CD4-positive, alpha-beta T cell (primary cell): ENCODE data around the gene NOP56. TPM values are rescaled to one million over a fixed set of nuclear protein-coding genes. Genes with fewer than 3 reads are reported as not detected.

ENCODE experiments used
- ATAC-seq: fragments of 200-7000 bp; cut with Tn5 transposase; one replicate; pipeline ENCODE4 v1.10.0; 2022; ENCODE audit warnings: mild to moderate bottlenecking; ENCODE audit not compliant: poor library complexity
- CTCF ChIA-PET: fragments of 350-600 bp; sonication (Branson Sonifier 250); formaldehyde crosslinking; loops from one replicate; lab custom pipeline; 2021; ENCODE audit warnings: antibody characterized with exemption, inconsistent platforms; lab: Charles Lee
- POLR2A ChIA-PET: fragments of 350-600 bp; sonication (Branson Sonifier 250); formaldehyde crosslinking; loops from one replicate; lab custom pipeline; 2021; ENCODE audit warnings: antibody characterized with exemption, inconsistent platforms; lab: Charles Lee
- DNase-seq, 14 experiments: peaks; one replicate each; pipeline ENCODE4 v3.0.0-alpha.2; 2013 to 2020; ENCODE audit warnings: mixed read lengths in 2 of 14
- H3K27ac ChIP-seq, 2 donors: one replicate each; pipeline versions ENCODE4 v1.5.1 to v1.7.0; 2013; ENCODE audit warnings: low read length in 2 of 2, low read depth in 1 of 2, mild to moderate bottlenecking in 1 of 2
- H3K27me3 ChIP-seq, 2 experiments: 1 replicate in 1 of 2; 2 replicates in 1 of 2; pipeline versions ENCODE4 v1.6.1 to v1.7.0; 2013; ENCODE audit warnings: low read length in 2 of 2, control low read depth in 1 of 2, mild to moderate bottlenecking in 1 of 2, moderate library complexity in 1 of 2; ENCODE audit not compliant: insufficient read depth in 2 of 2, control insufficient read depth in 1 of 2
- H3K36me3 ChIP-seq: one replicate; pipeline ENCODE4 v1.6.1; 2013; ENCODE audit warnings: low read length, control low read depth; ENCODE audit not compliant: insufficient read depth
- H3K4me1 ChIP-seq: one replicate; pipeline ENCODE4 v1.6.1; 2013; ENCODE audit warnings: low read length, control low read depth; ENCODE audit not compliant: insufficient read depth
- H3K4me3 ChIP-seq: one replicate; pipeline ENCODE4 v1.5.1; 2013; ENCODE audit warnings: mild to moderate bottlenecking, low read length, moderate library complexity
- H3K9me3 ChIP-seq, 2 experiments: 1 replicate in 1 of 2; 2 replicates in 1 of 2; pipeline versions ENCODE4 v1.6.1 to v1.7.0; 2013; ENCODE audit warnings: low read length in 2 of 2, mild to moderate bottlenecking in 2 of 2, control low read depth in 1 of 2, moderate library complexity in 1 of 2; ENCODE audit not compliant: control insufficient read depth in 1 of 2, insufficient read depth in 1 of 2
- H3K27ac Mint-ChIP-seq: one replicate; pipeline ENCODE4 v1.8.0; 2020; ENCODE audit warnings: mixed read lengths
- H3K27me3 Mint-ChIP-seq: one replicate; pipeline ENCODE4 v1.8.0; 2021; ENCODE audit warnings: mixed read lengths
- H3K36me3 Mint-ChIP-seq: one replicate; pipeline ENCODE4 v1.8.0; 2021; ENCODE audit warnings: low read depth, mixed read lengths
- H3K4me1 Mint-ChIP-seq: one replicate; pipeline ENCODE4 v1.8.0; 2021; ENCODE audit warnings: low read depth, mixed read lengths
- H3K4me3 Mint-ChIP-seq: one replicate; pipeline ENCODE4 v1.8.0; 2020; ENCODE audit warnings: mild to moderate bottlenecking, mixed read lengths
- H3K9me3 Mint-ChIP-seq: one replicate; pipeline ENCODE4 v1.8.0; 2020; ENCODE audit warnings: mixed read lengths
- intact Hi-C, 2 experiments: fragments of 100-400 bp; cut with DNase I in 1 of 2; cut with micrococcal nuclease in 1 of 2; formaldehyde crosslinking; loops; one replicate each; pipeline versions ENCODE4 v1.15.1 to v1.9.0; 2023 to 2025; cut with DNase I, micrococcal nuclease
- total RNA-seq, 174 experiments: library from RNA in 2 of 174; stranded (reverse) in 2 of 174; gene quantifications; one replicate each; pipeline ENCODE4 v1.2.3 and lab custom pipeline; 2021 to 2026
- TF ChIP-seq, protein P1 (sequence below): fragments of 200-600 bp; IDR thresholded peaks from one replicate; pipeline ENCODE4 v1.8.0; 2022; ENCODE audit warnings: antibody characterized with exemption, mild to moderate bottlenecking

Gene NOP56
- total RNA-seq, 2 experiments from 2014 or later = 261 to 262 TPM

DNA sequence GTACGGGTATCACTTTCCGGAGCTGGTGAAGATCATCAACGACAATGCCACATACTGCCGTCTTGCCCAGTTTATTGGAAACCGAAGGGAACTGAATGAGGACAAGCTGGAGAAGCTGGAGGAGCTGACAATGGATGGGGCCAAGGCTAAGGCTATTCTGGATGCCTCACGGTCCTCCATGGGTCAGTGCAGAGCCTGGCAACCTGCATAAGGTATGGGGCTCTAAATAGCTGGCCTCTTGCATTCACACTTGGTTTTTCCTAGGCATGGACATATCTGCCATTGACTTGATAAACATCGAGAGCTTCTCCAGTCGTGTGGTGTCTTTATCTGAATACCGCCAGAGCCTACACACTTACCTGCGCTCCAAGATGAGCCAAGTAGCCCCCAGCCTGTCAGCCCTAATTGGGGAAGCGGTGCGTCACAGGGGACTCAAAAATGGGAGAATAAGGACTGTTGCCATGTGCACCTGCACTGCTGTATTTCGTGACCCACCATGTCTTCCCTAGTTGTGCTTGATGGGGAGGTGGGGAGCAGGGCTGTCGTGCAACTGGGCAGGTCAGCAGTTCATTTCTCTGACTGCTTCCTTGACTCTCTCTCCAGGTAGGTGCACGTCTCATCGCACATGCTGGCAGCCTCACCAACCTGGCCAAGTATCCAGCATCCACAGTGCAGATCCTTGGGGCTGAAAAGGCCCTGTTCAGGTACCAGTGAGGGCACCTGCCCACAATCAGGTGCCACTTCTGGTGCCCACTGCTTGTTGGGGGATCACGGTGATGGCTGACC, 3.1 kb downstream of the NOP56 start:
- peaks cover 44% of the 10 kb centered on the region for H3K4me1 ChIP-seq
- TF ChIP-seq, protein P1, sequence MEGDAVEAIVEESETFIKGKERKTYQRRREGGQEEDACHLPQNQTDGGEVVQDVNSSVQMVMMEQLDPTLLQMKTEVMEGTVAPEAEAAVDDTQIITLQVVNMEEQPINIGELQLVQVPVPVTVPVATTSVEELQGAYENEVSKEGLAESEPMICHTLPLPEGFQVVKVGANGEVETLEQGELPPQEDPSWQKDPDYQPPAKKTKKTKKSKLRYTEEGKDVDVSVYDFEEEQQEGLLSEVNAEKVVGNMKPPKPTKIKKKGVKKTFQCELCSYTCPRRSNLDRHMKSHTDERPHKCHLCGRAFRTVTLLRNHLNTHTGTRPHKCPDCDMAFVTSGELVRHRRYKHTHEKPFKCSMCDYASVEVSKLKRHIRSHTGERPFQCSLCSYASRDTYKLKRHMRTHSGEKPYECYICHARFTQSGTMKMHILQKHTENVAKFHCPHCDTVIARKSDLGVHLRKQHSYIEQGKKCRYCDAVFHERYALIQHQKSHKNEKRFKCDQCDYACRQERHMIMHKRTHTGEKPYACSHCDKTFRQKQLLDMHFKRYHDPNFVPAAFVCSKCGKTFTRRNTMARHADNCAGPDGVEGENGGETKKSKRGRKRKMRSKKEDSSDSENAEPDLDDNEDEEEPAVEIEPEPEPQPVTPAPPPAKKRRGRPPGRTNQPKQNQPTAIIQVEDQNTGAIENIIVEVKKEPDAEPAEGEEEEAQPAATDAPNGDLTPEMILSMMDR = no peak
- no peak overlapping the region for H3K4me3 ChIP-seq
- CTCF ChIA-PET = interaction anchor here (0.8 to 1.4 kb wide), 2 partner anchors 8 to 131 kb away, joined by 3 to 4 read pairs; partner anchors contain the start of gene IDH3B
- Mint-ChIP-seq H3K4me1 (peaks cover 37% of the 10 kb centered on the region), H3K27ac (peak overlapping the region; percentile 82), H3K9me3 (no peaks in the 10 kb centered on the region), H3K27me3 (no peaks in the 10 kb centered on the region), H3K36me3 (peaks cover 86% of the 10 kb centered on the region), H3K4me3 (peak overlapping the region; percentile 95)
- H3K27me3 ChIP-seq = no peaks in the 10 kb centered on the region
- no peaks in the 10 kb centered on the region for H3K9me3 ChIP-seq
- H3K27ac ChIP-seq = no peak overlapping the region
- H3K36me3 ChIP-seq = peaks cover 69% of the 10 kb centered on the region
- ATAC-seq (no peak), DNase-seq (no peak)
- intact Hi-C loops = loop anchor here in 1 of 2 experiments (5.0 kb wide), 1 partner anchor 182 kb away; no protein-coding TSS in a partner anchor
- POLR2A ChIA-PET = interaction anchor here (6.2 kb wide), 1 partner anchor 9 kb away, joined by 124 read pairs; the partner anchor contains the start of gene IDH3B

DNA sequence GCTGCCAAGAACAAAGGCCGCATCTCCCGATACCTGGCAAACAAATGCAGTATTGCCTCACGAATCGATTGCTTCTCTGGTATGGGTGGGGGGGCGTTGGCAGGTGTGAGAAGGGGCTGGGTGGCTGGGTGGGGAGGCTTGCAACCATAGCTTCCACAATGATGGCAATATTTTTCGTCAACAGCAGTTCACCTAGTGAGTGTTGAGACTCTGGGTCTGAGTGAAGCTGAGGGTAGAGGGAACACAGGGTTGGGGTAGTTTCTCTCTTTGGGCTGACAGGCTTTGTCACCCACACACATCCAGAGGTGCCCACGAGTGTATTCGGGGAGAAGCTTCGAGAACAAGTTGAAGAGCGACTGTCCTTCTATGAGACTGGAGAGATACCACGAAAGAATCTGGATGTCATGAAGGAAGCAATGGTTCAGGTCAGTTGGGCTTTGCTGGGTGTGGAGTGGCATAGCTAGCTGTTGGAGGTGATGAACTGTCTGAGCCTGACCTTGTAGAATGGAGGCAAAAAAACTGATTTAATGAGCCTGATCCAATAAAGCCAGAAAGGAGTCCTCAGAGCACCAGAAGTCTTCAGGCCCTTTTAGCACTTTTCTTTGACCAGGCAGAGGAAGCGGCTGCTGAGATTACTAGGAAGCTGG, 4.2 kb downstream of the NOP56 start:
- Histone ChIP-seq H3K4me3 (no peak overlapping the region), H3K27me3 (no peaks in the 10 kb centered on the region), H3K36me3 (peaks cover 78% of the 10 kb centered on the region), H3K9me3 (no peaks in the 10 kb centered on the region), H3K4me1 (peaks cover 38% of the 10 kb centered on the region), H3K27ac (no peak overlapping the region)
- POLR2A ChIA-PET = interaction anchor here (1.2 to 6.2 kb wide), 2 partner anchors 8 kb away, joined by 4 to 124 read pairs; partner anchors contain the start of gene IDH3B
- intact Hi-C loops = loop anchor here in 1 of 2 experiments (5.0 kb wide), 1 partner anchor 181 kb away; no protein-coding TSS in a partner anchor
- peak overlapping the region; percentile 20 for H3K4me3 Mint-ChIP-seq
- DNase-seq (no peak), ATAC-seq (no peak)
- H3K27ac Mint-ChIP-seq = peak overlapping the region; percentile 47
- CTCF ChIA-PET = interaction anchor here (1.4 to 1.6 kb wide), 2 partner anchors 10 to 132 kb away, joined by 3 to 4 read pairs; no protein-coding TSS in a partner anchor
- H3K9me3 Mint-ChIP-seq = no peaks in the 10 kb centered on the region
- TF ChIP-seq, protein P1 = no peak
- H3K4me1 Mint-ChIP-seq = peaks cover 32% of the 10 kb centered on the region
- H3K36me3 Mint-ChIP-seq = peaks cover 96% of the 10 kb centered on the region
- H3K27me3 Mint-ChIP-seq = no peaks in the 10 kb centered on the region

DNA sequence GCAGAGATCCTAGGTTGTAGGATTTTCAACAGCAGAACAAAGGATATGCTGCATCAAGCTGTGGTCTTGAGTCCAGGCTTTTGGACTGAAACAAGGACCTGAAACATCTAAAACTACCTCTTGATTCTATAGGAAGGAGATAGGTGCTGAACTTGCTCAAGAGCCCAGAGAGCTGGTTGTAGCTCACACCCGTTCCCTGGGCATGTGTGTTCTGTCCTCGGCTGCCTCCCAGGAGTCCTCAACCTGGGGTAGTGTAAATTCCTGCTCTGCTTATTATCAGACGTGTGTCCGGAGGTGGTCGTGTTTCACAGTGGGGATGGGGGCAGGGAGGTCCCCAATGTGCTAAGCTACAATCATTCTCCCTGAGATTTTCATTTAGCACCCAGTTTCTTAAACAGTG, 4.8 kb downstream of the NOP56 start:
- H3K36me3 Mint-ChIP-seq = peaks cover 97% of the 10 kb centered on the region
- peaks cover 36% of the 10 kb centered on the region for H3K4me1 Mint-ChIP-seq
- ATAC-seq (no peak), DNase-seq (no peak)
- H3K27ac ChIP-seq = no peak overlapping the region
- peaks cover 85% of the 10 kb centered on the region for H3K36me3 ChIP-seq
- peak overlapping the region; percentile 47 for H3K27ac Mint-ChIP-seq
- H3K4me3 Mint-ChIP-seq = no peak overlapping the region
- intact Hi-C loops = loop anchor here in 1 of 2 experiments (5.0 kb wide), 1 partner anchor 180 kb away; no protein-coding TSS in a partner anchor
- CTCF ChIA-PET = interaction anchor here (1.6 kb wide), 1 partner anchor 10 kb away, joined by 4 read pairs; no protein-coding TSS in a partner anchor
- TF ChIP-seq, protein P1 = no peak
- no peaks in the 10 kb centered on the region for H3K9me3 Mint-ChIP-seq
- no peaks in the 10 kb centered on the region for H3K9me3 ChIP-seq
- H3K4me1 ChIP-seq = peaks cover 34% of the 10 kb centered on the region
- POLR2A ChIA-PET = interaction anchor here (1.2 to 6.2 kb wide), 2 partner anchors 8 to 9 kb away, joined by 4 to 124 read pairs; partner anchors contain the start of gene IDH3B
- H3K27me3 ChIP-seq = no peaks in the 10 kb centered on the region
- H3K27me3 Mint-ChIP-seq = no peaks in the 10 kb centered on the region
- no peak overlapping the region for H3K4me3 ChIP-seq
